H1 (cell line): ENCODE measurements around the gene SLC51B. TPM values are rescaled to one million over a fixed set of nuclear protein-coding genes. Genes with fewer than 3 reads are reported as not detected.

ENCODE experiments used
- CTCF ChIA-PET: fragments of 300-600 bp; sonication (Branson Sonifier 250); formaldehyde crosslinking; loops from one replicate; lab custom pipeline; 2021; ENCODE audit not compliant: partially characterized antibody; lab: Charles Lee
- POLR2A ChIA-PET: fragments of 300-600 bp; sonication (Branson Sonifier 250); formaldehyde crosslinking; loops from one replicate; lab custom pipeline; 2021; ENCODE audit warnings: inconsistent platforms; ENCODE audit not compliant: partially characterized antibody; lab: Charles Lee
- DNase-seq, 2 experiments: peaks; one replicate each; pipeline versions ENCODE4 v3.0.0 to v3.0.0-alpha.2; 2010 to 2022; ENCODE audit warnings: low spot score in 2 of 2, low read depth in 1 of 2, mixed read lengths in 1 of 2
- FAIRE-seq: peaks from 2 replicates; lab custom pipeline; 2011; peaks lifted over from hg19 to GRCh38; lab: Jason Lieb, UNC
- H2AFZ ChIP-seq: 2 replicates; pipeline ENCODE4 v1.8.1; 2012; ENCODE audit warnings: low read length, inconsistent platforms
- H2AK5ac ChIP-seq: 2 replicates; pipeline ENCODE4 v1.6.1; 2013; ENCODE audit warnings: low read depth, low read length
- H2BK120ac ChIP-seq: replicated peaks from 2 replicates; pipeline ENCODE3; 2013; ENCODE audit warnings: low read depth, low read length, inconsistent platforms
- H2BK12ac ChIP-seq: 2 replicates; pipeline ENCODE4 v1.6.1; 2013; ENCODE audit warnings: low read depth, low read length
- H2BK15ac ChIP-seq: 2 replicates; pipeline ENCODE4 v1.6.1; 2013; ENCODE audit warnings: low read length
- H2BK20ac ChIP-seq: 2 replicates; pipeline ENCODE4 v1.6.1; 2013; ENCODE audit warnings: low read length
- H2BK5ac ChIP-seq: 2 replicates; pipeline ENCODE4 v1.6.1; 2013; ENCODE audit warnings: low read depth, low read length
- H3K14ac ChIP-seq: 2 replicates; pipeline ENCODE4 v1.6.1; 2013; ENCODE audit warnings: inconsistent platforms; ENCODE audit not compliant: insufficient read length
- H3K18ac ChIP-seq: 2 replicates; pipeline ENCODE4 v1.6.1; 2013; ENCODE audit warnings: low read length; ENCODE audit errors: extremely low read depth
- H3K23ac ChIP-seq: 2 replicates; pipeline ENCODE4 v1.6.1; 2013; ENCODE audit warnings: inconsistent platforms; ENCODE audit not compliant: insufficient read length
- H3K23me2 ChIP-seq: 2 replicates; pipeline ENCODE4 v1.6.1; 2013; ENCODE audit warnings: low read depth, low read length
- H3K27ac ChIP-seq: 2 replicates; pipeline ENCODE4 v1.6.1; 2011; ENCODE audit warnings: low read depth, low read length, inconsistent platforms
- H3K27me3 ChIP-seq, 4 experiments: replicated peaks in 1 of 4; 1 replicate in 1 of 4; 2 replicates in 3 of 4; pipeline versions ENCODE4 v1.6.1 to v1.8.1; 2011 to 2013; ENCODE audit warnings: low read length in 3 of 4, mild to moderate bottlenecking in 3 of 4, inconsistent platforms in 2 of 4, mixed read lengths in 2 of 4, moderate library complexity in 1 of 4; ENCODE audit not compliant: control insufficient read depth in 3 of 4, insufficient read depth in 3 of 4; ENCODE audit errors: extremely low read depth in 1 of 4
- H3K36me3 ChIP-seq, 4 experiments: 2 replicates each; pipeline versions ENCODE4 v1.6.1 to v1.8.1; 2011 to 2013; ENCODE audit warnings: mild to moderate bottlenecking in 4 of 4, low read length in 3 of 4, moderate library complexity in 2 of 4, control low read depth in 1 of 4, inconsistent platforms in 1 of 4; ENCODE audit not compliant: insufficient read depth in 4 of 4, control insufficient read depth in 2 of 4
- H3K4ac ChIP-seq: replicated peaks from 2 replicates; pipeline ENCODE3; 2013; ENCODE audit warnings: low read length, low read depth, mixed read lengths, inconsistent platforms; ENCODE audit not compliant: insufficient read length
- H3K4me1 ChIP-seq, 4 experiments: replicated peaks in 1 of 4; 1 replicate in 1 of 4; 2 replicates in 3 of 4; pipeline versions ENCODE4 v1.6.1 to v1.8.1; 2011 to 2013; ENCODE audit warnings: low read length in 3 of 4, inconsistent platforms in 2 of 4, mixed read lengths in 1 of 4; ENCODE audit not compliant: insufficient read depth in 4 of 4, control insufficient read depth in 3 of 4
- H3K4me2 ChIP-seq, 2 experiments: 2 replicates each; pipeline versions ENCODE4 v1.6.1 to v1.8.1; 2011 to 2013; ENCODE audit warnings: low read depth in 2 of 2, low read length in 2 of 2, control low read depth in 1 of 2, inconsistent platforms in 1 of 2, mild to moderate bottlenecking in 1 of 2; ENCODE audit not compliant: insufficient read depth in 1 of 2
- H3K4me3 ChIP-seq, 4 experiments: fragments of 200-600, 300-600 bp in 1 of 4; sonication (generic), shearing (Covaris generic), sonication (Bioruptor Twin) in 1 of 4; 2 replicates each; pipeline versions ENCODE4 v1.5.1 to v1.8.1; 2011 to 2016; ENCODE audit warnings: low read length in 4 of 4, low read depth in 3 of 4, control low read depth in 2 of 4, inconsistent platforms in 2 of 4, mild to moderate bottlenecking in 2 of 4, mixed read lengths in 1 of 4, moderate library complexity in 1 of 4; ENCODE audit not compliant: insufficient read depth in 2 of 4; ENCODE audit errors: extremely low read depth in 1 of 4
- H3K56ac ChIP-seq: replicated peaks from 2 replicates; pipeline ENCODE3; 2013; ENCODE audit warnings: low read depth, mild to moderate bottlenecking, mixed read lengths, low read length, inconsistent platforms; ENCODE audit not compliant: insufficient read length
- H3K79me1 ChIP-seq: 2 replicates; pipeline ENCODE4 v1.6.1; 2013; ENCODE audit warnings: low read depth, low read length, control low read depth
- H3K79me2 ChIP-seq, 2 experiments: 2 replicates each; pipeline versions ENCODE4 v1.6.1 to v1.8.1; 2012 to 2013; ENCODE audit warnings: low read length in 2 of 2, mild to moderate bottlenecking in 2 of 2, inconsistent platforms in 1 of 2; ENCODE audit not compliant: insufficient read depth in 2 of 2, control insufficient read depth in 1 of 2
- H3K9ac ChIP-seq, 4 experiments: replicated peaks in 1 of 4; 1 replicate in 1 of 4; 2 replicates in 3 of 4; pipeline versions ENCODE4 v1.6.1 to v1.8.1; 2011 to 2013; ENCODE audit warnings: low read depth in 3 of 4, low read length in 3 of 4, control low read depth in 2 of 4, mild to moderate bottlenecking in 2 of 4, moderate library complexity in 2 of 4, inconsistent platforms in 1 of 4; ENCODE audit errors: extremely low read depth in 1 of 4
- H3K9me3 ChIP-seq, 2 experiments: 2 replicates each; pipeline versions ENCODE4 v1.6.1 to v1.8.1; 2012 to 2013; ENCODE audit warnings: mild to moderate bottlenecking in 2 of 2, moderate library complexity in 2 of 2, control low read depth in 1 of 2, inconsistent platforms in 1 of 2, low read depth in 1 of 2, low read length in 1 of 2, mixed read lengths in 1 of 2; ENCODE audit not compliant: insufficient read depth in 2 of 2
- H4K20me1 ChIP-seq, 2 experiments: replicated peaks in 1 of 2; 2 replicates each; pipeline versions ENCODE3 to v1.8.1; 2011 to 2013; ENCODE audit warnings: inconsistent platforms in 2 of 2, low read length in 2 of 2, mild to moderate bottlenecking in 1 of 2; ENCODE audit not compliant: insufficient read depth in 2 of 2, control insufficient read depth in 1 of 2
- H4K5ac ChIP-seq: 2 replicates; pipeline ENCODE4 v1.6.1; 2013; ENCODE audit warnings: low read length, low read depth, mixed read lengths, inconsistent platforms; ENCODE audit not compliant: insufficient read length
- H4K8ac ChIP-seq: 2 replicates; pipeline ENCODE4 v1.8.0; 2013; ENCODE audit warnings: mild to moderate bottlenecking, moderate library complexity, low read length, inconsistent platforms; ENCODE audit not compliant: insufficient read depth; ENCODE audit errors: extremely low read depth
- H4K91ac ChIP-seq: replicated peaks from 2 replicates; pipeline ENCODE3; 2013; ENCODE audit warnings: low read length, mixed read lengths, inconsistent platforms; ENCODE audit not compliant: insufficient read length
- BACH1 ChIP-seq: IDR thresholded peaks from 2 replicates; pipeline ENCODE4 v1.6.1; 2012; ENCODE audit warnings: low read length, improper control_type of control experiment
- EZH2 ChIP-seq: fragments of 200-600 bp; sonication (generic); IDR thresholded peaks from 2 replicates; pipeline ENCODE4 v1.7.1; 2012; ENCODE audit warnings: low read depth, mild to moderate bottlenecking, moderate library complexity, low read length, inconsistent platforms; ENCODE audit not compliant: severe bottlenecking
- NRF1 ChIP-seq: IDR thresholded peaks from 2 replicates; pipeline ENCODE4 v1.6.1; 2011; ENCODE audit warnings: mild to moderate bottlenecking, low read depth, low read length, improper control_type of control experiment
- RAD21 ChIP-seq, 2 experiments: IDR thresholded peaks in 1 of 2; conservative IDR thresholded peaks in 1 of 2; 2 replicates each; pipeline ENCODE4 v1.6.1; 2011; ENCODE audit warnings: low read depth in 2 of 2, low read length in 2 of 2, improper control_type of control experiment in 1 of 2, inconsistent platforms in 1 of 2, mild to moderate bottlenecking in 1 of 2, moderate library complexity in 1 of 2
- TAF1 ChIP-seq: IDR thresholded peaks from 2 replicates; pipeline ENCODE4 v1.6.1; 2011; ENCODE audit warnings: mild to moderate bottlenecking, low read depth, low read length
- TEAD4 ChIP-seq: IDR thresholded peaks from 2 replicates; pipeline ENCODE4 v1.6.1; 2012; ENCODE audit warnings: low read depth, low read length, inconsistent platforms, mixed read lengths
- WGBS, 2 experiments: shearing (Covaris generic) in 1 of 2; methylation state at CpG; one replicate each; pipeline versions ENCODE4 v1.1.6 to v1.1.7; 2013 to 2015; ENCODE audit warnings: low lambda C conversion rate in 2 of 2, mixed read lengths in 2 of 2, inconsistent platforms in 1 of 2, low coverage in 1 of 2, missing lambda C conversion rate in 1 of 2; ENCODE audit not compliant: insufficient replicate concordance in 2 of 2, insufficient coverage in 1 of 2, insufficient read length in 1 of 2; ENCODE audit errors: extremely low coverage in 1 of 2, missing lambda C conversion rate in 1 of 2; 5-methylcytosine and 5-hydroxymethylcytosine counted together
- polyA plus RNA-seq, 7 experiments: library from polyadenylated mRNA; depleted of rRNA in 3 of 7; stranded (reverse) in 5 of 7; unstranded in 2 of 7; fragments of >200 nt in 5 of 7; fragments of 200-250 nt in 2 of 7; gene quantifications; 1 replicate in 5 of 7; 2 replicates in 1 of 7; 4 replicates in 1 of 7; pipeline versions ENCODE4 v1.2.1 to v1.2.3, GENCODE V29; 2011 to 2013; ENCODE audit warnings: missing spikeins in 2 of 7, mixed read lengths in 2 of 7
- total RNA-seq: library from RNA; stranded (reverse); fragmentation: NEBNext Ultra II Directional; extraction: Animal tissue kit (Norgen Biotek cat#: 25700); gene quantifications from 2 replicates; pipeline ENCODE4 v1.2.1, GENCODE V29; 2021
- TF ChIP-seq, protein P1 (sequence below): IDR thresholded peaks from 2 replicates; pipeline ENCODE4 v1.6.1; 2012; ENCODE audit warnings: inconsistent platforms
- TF ChIP-seq, protein P2 (sequence below), 3 experiments: IDR thresholded peaks; 1 replicate in 2 of 3; 2 replicates in 1 of 3; pipeline versions ENCODE4 v1.5.1 to v1.6.1; 2011; ENCODE audit warnings: low read length in 3 of 3, mild to moderate bottlenecking in 3 of 3, inconsistent platforms in 2 of 3, low read depth in 1 of 3, moderate library complexity in 1 of 3; ENCODE audit not compliant: insufficient read depth in 1 of 3; ENCODE audit errors: control extremely low read depth in 1 of 3

The SLC51B gene
- total and polyA plus RNA-seq, 2 of the 8 experiments (the other 6 are each of a cell fraction or from before 2014, with no cell fraction given): not detected

DNA sequence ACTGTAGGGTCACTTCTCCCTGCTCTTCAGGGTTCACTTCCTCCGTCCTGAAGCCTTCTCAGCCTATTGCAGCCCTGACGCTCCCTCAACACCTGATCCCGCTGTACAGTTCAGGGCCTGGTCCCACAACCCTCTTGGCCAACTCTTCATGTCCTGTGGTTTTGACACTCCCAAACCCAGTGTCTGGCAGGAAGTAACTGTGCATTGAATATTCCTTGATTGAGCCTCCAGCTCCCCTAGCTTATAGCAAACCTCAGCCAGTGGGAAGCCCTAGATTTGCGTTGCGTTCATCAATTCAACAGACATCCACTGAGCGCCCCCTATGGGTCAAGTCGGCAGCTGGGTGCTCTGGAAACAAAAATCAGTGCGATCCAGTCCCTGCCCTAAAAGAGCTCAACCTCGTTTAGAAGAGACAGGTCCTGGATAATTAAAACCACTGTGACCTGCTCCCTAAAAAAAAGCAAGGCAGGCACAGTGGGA is 56.3 kb downstream of the SLC51B start:
- Histone ChIP-seq H2BK12ac (no peak overlapping the region), H3K27ac (no peak overlapping the region), H4K5ac (peak overlapping the region; percentile 57), H3K36me3 (no peaks in the 10 kb centered on the region), H3K23me2 (peaks cover 5% of the 10 kb centered on the region; the same call in 1 of the 2 replicates), H3K4me1 (peaks cover 0 to 2% (median 0%) of the 10 kb centered on the region in 4 experiments; a peak in 2 of 7 replicates), H3K79me1 (no peaks in the 10 kb centered on the region), H3K18ac (peak overlapping the region; percentile 94), H3K79me2 (no peaks in the 10 kb centered on the region), H4K91ac (peak overlapping the region; percentile 82), H3K4ac (peak overlapping the region; percentile 61), H3K23ac (no peak overlapping the region), H3K9ac (peak overlapping the region in 2 of 4 experiments; percentile 20 to 23; a peak in 4 of 7 replicates), H3K27me3 (peaks cover 0 to 11% (median 5%) of the 10 kb centered on the region in 4 experiments; a peak in 3 of 7 replicates), H2BK120ac (no peak overlapping the region), H3K56ac (no peak overlapping the region), H2AFZ (peak overlapping the region; percentile 96), H3K4me2 (peak overlapping the region; percentile 72 to 98), H3K14ac (no peak overlapping the region), H4K8ac (peak overlapping the region; percentile 71; the same call in 1 of the 2 replicates), H2BK20ac (no peak overlapping the region), H3K4me3 (peak overlapping the region; percentile 36 to 67 (median 58)), H2AK5ac (no peak overlapping the region), H2BK5ac (no peak overlapping the region), H3K9me3 (no peaks in the 10 kb centered on the region), H2BK15ac (peak overlapping the region; percentile 81; the same call in 1 of the 2 replicates), H4K20me1 (no peaks in the 10 kb centered on the region)
- DNase-seq (peak; percentile 73 to 96), FAIRE-seq (peak; percentile 97)
- ChIA-PET POLR2A (interaction anchor here (0.8 to 2.0 kb wide), 10 partner anchors 13 to 203 kb away, joined by 3 to 10 read pairs (median 4); partner anchors contain the start of genes CLPX, PDCD7, RNU5B-1 and UBAP1L), CTCF (interaction anchor here (0.6 to 9.6 kb wide), 32 partner anchors 9 to 300 kb away, joined by 3 to 259 read pairs (median 4); partner anchors contain the start of genes KBTBD13, RASL12 and UBAP1L)
- 30% methylated on average over 9 of the region's 9 CpGs; no CpG with 5 or more reads in 1 of the 2 experiments for WGBS, 2 experiments
- TF ChIP-seq TEAD4: no peak
- TF ChIP-seq, protein P1, sequence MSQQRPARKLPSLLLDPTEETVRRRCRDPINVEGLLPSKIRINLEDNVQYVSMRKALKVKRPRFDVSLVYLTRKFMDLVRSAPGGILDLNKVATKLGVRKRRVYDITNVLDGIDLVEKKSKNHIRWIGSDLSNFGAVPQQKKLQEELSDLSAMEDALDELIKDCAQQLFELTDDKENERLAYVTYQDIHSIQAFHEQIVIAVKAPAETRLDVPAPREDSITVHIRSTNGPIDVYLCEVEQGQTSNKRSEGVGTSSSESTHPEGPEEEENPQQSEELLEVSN: no peak
- no peak for TF ChIP-seq NRF1
- TF ChIP-seq, protein P2, sequence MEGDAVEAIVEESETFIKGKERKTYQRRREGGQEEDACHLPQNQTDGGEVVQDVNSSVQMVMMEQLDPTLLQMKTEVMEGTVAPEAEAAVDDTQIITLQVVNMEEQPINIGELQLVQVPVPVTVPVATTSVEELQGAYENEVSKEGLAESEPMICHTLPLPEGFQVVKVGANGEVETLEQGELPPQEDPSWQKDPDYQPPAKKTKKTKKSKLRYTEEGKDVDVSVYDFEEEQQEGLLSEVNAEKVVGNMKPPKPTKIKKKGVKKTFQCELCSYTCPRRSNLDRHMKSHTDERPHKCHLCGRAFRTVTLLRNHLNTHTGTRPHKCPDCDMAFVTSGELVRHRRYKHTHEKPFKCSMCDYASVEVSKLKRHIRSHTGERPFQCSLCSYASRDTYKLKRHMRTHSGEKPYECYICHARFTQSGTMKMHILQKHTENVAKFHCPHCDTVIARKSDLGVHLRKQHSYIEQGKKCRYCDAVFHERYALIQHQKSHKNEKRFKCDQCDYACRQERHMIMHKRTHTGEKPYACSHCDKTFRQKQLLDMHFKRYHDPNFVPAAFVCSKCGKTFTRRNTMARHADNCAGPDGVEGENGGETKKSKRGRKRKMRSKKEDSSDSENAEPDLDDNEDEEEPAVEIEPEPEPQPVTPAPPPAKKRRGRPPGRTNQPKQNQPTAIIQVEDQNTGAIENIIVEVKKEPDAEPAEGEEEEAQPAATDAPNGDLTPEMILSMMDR (IDR thresholded peaks at IDR 0.05; ENCODE audit: control extremely low read depth in 1 of 3, insufficient read depth in 1 of 3, low read depth in 1 of 3, low read length in 3 of 3): peak; percentile 74 to 97 (median 92)
- no peak for TF ChIP-seq EZH2
- TF ChIP-seq RAD21 (IDR thresholded peaks at IDR 0.05 in 1 of 2, conservative IDR thresholded peaks at IDR 0.05 in 1 of 2; ENCODE audit: low read depth in 2 of 2, low read length in 2 of 2): peak; percentile 90
- TF ChIP-seq TAF1: peak; percentile 15; the same call in 1 of the 2 replicates
- no peak for TF ChIP-seq BACH1
